Measurements from ENCODE around the gene SLC35G1. TPM values are rescaled to one million over a fixed set of nuclear protein-coding genes. Genes with fewer than 3 reads are reported as not detected.

The SLC35G1 gene
- total RNA-seq, 1 experiment from 2014 or later, result 5.1 TPM

DNA sequence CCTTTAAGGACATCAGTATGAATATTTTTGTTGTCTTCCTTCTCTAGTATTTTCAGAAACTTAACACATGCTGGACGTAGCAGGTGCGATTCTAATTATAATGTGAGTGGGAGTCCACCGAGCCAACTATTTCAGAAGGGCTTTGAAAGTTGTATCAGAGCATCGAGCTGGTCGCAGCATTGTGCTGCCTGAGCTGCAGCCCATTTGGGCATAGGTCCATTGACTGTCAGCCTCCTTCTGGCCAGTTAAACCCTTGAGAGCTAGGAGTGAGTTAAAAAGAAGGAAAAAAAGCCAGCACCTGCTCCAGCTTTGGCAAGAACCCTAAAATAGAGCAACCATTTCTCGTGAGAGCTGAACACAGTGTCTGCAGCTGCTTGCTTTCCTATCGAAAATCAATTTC, 47.8 kb downstream of the SLC35G1 start (continued):
- TF ChIP-seq, protein P1, sequence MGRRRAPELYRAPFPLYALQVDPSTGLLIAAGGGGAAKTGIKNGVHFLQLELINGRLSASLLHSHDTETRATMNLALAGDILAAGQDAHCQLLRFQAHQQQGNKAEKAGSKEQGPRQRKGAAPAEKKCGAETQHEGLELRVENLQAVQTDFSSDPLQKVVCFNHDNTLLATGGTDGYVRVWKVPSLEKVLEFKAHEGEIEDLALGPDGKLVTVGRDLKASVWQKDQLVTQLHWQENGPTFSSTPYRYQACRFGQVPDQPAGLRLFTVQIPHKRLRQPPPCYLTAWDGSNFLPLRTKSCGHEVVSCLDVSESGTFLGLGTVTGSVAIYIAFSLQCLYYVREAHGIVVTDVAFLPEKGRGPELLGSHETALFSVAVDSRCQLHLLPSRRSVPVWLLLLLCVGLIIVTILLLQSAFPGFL (CRISPR knock-in tag; IDR thresholded peaks at IDR 0.05; ENCODE audit: borderline replicate concordance), result no peak
- TF ChIP-seq, protein P2, sequence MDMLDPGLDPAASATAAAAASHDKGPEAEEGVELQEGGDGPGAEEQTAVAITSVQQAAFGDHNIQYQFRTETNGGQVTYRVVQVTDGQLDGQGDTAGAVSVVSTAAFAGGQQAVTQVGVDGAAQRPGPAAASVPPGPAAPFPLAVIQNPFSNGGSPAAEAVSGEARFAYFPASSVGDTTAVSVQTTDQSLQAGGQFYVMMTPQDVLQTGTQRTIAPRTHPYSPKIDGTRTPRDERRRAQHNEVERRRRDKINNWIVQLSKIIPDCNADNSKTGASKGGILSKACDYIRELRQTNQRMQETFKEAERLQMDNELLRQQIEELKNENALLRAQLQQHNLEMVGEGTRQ (CRISPR knock-in tag; IDR thresholded peaks at IDR 0.05), result no peak
- TF ChIP-seq ZNF416 (CRISPR knock-in tag; IDR thresholded peaks at IDR 0.05), result no peak

DNA sequence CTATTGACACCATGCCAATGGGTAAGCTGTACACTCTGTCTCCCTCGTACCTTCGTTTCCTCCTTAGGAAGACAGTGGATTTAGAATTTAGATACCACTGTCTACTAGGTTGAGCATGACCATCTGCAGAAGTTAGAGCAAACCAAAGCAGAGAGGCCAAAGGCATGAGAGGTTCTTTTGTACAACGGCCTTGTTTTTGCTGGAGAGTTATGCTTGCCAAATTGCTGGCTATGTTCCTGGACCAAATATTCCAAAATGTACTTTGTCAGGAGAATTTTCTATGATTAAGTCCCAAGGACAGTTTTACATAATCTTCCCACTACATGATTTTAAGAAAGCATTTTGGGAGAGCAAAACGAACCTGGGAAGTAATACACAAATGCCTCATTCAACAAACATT, 52.0 kb downstream of the SLC35G1 start:
- ChIA-PET CTCF (interaction anchor here (1.0 kb wide), 1 partner anchor 29 kb away, joined by 4 read pairs; no protein-coding TSS in a partner anchor), POLR2A (no interaction called here)
- DNase-seq (ENCODE audit: low spot score) (no peak), ATAC-seq (no peak)
- no peaks in the 10 kb centered on the region for H3K36me3 Mint-ChIP-seq
- H3K4me1 Mint-ChIP-seq, result no peaks in the 10 kb centered on the region
- no peak overlapping the region for H3K4me3 Mint-ChIP-seq
- TF ChIP-seq HMGA2 (CRISPR knock-in tag; IDR thresholded peaks at IDR 0.05), result no peak
- TF ChIP-seq, protein P3, sequence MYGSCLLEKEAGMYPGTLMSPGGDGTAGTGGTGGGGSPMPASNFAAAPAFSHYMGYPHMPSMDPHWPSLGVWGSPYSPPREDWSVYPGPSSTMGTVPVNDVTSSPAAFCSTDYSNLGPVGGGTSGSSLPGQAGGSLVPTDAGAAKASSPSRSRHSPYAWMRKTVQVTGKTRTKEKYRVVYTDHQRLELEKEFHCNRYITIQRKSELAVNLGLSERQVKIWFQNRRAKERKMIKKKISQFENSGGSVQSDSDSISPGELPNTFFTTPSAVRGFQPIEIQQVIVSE (CRISPR knock-in tag; IDR thresholded peaks at IDR 0.05; ENCODE audit: borderline replicate concordance), result no peak
- TF ChIP-seq GABPB1 (CRISPR knock-in tag; IDR thresholded peaks at IDR 0.05), result no peak
- TF ChIP-seq, protein P4, sequence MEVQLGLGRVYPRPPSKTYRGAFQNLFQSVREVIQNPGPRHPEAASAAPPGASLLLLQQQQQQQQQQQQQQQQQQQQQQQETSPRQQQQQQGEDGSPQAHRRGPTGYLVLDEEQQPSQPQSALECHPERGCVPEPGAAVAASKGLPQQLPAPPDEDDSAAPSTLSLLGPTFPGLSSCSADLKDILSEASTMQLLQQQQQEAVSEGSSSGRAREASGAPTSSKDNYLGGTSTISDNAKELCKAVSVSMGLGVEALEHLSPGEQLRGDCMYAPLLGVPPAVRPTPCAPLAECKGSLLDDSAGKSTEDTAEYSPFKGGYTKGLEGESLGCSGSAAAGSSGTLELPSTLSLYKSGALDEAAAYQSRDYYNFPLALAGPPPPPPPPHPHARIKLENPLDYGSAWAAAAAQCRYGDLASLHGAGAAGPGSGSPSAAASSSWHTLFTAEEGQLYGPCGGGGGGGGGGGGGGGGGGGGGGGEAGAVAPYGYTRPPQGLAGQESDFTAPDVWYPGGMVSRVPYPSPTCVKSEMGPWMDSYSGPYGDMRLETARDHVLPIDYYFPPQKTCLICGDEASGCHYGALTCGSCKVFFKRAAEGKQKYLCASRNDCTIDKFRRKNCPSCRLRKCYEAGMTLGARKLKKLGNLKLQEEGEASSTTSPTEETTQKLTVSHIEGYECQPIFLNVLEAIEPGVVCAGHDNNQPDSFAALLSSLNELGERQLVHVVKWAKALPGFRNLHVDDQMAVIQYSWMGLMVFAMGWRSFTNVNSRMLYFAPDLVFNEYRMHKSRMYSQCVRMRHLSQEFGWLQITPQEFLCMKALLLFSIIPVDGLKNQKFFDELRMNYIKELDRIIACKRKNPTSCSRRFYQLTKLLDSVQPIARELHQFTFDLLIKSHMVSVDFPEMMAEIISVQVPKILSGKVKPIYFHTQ (CRISPR knock-in tag; IDR thresholded peaks at IDR 0.05), result no peak
- TF ChIP-seq, protein P5, sequence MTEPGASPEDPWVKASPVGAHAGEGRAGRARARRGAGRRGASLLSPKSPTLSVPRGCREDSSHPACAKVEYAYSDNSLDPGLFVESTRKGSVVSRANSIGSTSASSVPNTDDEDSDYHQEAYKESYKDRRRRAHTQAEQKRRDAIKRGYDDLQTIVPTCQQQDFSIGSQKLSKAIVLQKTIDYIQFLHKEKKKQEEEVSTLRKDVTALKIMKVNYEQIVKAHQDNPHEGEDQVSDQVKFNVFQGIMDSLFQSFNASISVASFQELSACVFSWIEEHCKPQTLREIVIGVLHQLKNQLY (CRISPR knock-in tag; IDR thresholded peaks at IDR 0.05), result no peak
- TF ChIP-seq ZNF219 (CRISPR knock-in tag; IDR thresholded peaks at IDR 0.05; ENCODE audit: borderline replicate concordance), result no peak
- no peak for TF ChIP-seq FOXP1 (CRISPR knock-in tag; IDR thresholded peaks at IDR 0.05; ENCODE audit: borderline replicate concordance)
- TF ChIP-seq, protein P2 (CRISPR knock-in tag; IDR thresholded peaks at IDR 0.05), result no peak
- TF ChIP-seq, protein P6, sequence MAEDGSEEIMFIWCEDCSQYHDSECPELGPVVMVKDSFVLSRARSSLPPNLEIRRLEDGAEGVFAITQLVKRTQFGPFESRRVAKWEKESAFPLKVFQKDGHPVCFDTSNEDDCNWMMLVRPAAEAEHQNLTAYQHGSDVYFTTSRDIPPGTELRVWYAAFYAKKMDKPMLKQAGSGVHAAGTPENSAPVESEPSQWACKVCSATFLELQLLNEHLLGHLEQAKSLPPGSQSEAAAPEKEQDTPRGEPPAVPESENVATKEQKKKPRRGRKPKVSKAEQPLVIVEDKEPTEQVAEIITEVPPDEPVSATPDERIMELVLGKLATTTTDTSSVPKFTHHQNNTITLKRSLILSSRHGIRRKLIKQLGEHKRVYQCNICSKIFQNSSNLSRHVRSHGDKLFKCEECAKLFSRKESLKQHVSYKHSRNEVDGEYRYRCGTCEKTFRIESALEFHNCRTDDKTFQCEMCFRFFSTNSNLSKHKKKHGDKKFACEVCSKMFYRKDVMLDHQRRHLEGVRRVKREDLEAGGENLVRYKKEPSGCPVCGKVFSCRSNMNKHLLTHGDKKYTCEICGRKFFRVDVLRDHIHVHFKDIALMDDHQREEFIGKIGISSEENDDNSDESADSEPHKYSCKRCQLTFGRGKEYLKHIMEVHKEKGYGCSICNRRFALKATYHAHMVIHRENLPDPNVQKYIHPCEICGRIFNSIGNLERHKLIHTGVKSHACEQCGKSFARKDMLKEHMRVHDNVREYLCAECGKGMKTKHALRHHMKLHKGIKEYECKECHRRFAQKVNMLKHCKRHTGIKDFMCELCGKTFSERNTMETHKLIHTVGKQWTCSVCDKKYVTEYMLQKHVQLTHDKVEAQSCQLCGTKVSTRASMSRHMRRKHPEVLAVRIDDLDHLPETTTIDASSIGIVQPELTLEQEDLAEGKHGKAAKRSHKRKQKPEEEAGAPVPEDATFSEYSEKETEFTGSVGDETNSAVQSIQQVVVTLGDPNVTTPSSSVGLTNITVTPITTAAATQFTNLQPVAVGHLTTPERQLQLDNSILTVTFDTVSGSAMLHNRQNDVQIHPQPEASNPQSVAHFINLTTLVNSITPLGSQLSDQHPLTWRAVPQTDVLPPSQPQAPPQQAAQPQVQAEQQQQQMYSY (CRISPR knock-in tag; IDR thresholded peaks at IDR 0.05), result no peak
- TF ChIP-seq NFE2L1 (CRISPR knock-in tag; IDR thresholded peaks at IDR 0.05), result no peak
- TF ChIP-seq, protein P7, sequence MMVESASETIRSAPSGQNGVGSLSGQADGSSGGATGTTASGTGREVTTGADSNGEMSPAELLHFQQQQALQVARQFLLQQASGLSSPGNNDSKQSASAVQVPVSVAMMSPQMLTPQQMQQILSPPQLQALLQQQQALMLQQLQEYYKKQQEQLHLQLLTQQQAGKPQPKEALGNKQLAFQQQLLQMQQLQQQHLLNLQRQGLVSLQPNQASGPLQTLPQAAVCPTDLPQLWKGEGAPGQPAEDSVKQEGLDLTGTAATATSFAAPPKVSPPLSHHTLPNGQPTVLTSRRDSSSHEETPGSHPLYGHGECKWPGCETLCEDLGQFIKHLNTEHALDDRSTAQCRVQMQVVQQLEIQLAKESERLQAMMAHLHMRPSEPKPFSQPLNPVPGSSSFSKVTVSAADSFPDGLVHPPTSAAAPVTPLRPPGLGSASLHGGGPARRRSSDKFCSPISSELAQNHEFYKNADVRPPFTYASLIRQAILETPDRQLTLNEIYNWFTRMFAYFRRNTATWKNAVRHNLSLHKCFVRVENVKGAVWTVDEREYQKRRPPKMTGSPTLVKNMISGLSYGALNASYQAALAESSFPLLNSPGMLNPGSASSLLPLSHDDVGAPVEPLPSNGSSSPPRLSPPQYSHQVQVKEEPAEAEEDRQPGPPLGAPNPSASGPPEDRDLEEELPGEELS (CRISPR knock-in tag; IDR thresholded peaks at IDR 0.05), result no peak
- no peak for TF ChIP-seq JAZF1 (CRISPR knock-in tag; IDR thresholded peaks at IDR 0.05)
- no peak for TF ChIP-seq CBFB (CRISPR knock-in tag; IDR thresholded peaks at IDR 0.05; ENCODE audit: low read depth)
- TF ChIP-seq, protein P8, sequence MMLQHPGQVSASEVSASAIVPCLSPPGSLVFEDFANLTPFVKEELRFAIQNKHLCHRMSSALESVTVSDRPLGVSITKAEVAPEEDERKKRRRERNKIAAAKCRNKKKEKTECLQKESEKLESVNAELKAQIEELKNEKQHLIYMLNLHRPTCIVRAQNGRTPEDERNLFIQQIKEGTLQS (CRISPR knock-in tag; conservative IDR thresholded peaks at IDR 0.05), result no peak
- no peak for TF ChIP-seq ZNF423 (CRISPR knock-in tag; IDR thresholded peaks at IDR 0.05)
- TF ChIP-seq NR1H2 (CRISPR knock-in tag; IDR thresholded peaks at IDR 0.05), result no peak
- H3K9me3 Mint-ChIP-seq, result no peaks in the 10 kb centered on the region
- H3K27me3 Mint-ChIP-seq (ENCODE audit: low read depth), result peaks cover 2% of the 10 kb centered on the region
- no peak overlapping the region for H3K27ac Mint-ChIP-seq

Measured in WTC11 (cell line).